ENCODE measurements around the gene SGTA. TPM values are rescaled to one million over a fixed set of nuclear protein-coding genes. Genes with fewer than 3 reads are reported as not detected.

The SGTA gene
- total RNA-seq, 1 experiment from 2014 or later: 85.7 TPM

DNA sequence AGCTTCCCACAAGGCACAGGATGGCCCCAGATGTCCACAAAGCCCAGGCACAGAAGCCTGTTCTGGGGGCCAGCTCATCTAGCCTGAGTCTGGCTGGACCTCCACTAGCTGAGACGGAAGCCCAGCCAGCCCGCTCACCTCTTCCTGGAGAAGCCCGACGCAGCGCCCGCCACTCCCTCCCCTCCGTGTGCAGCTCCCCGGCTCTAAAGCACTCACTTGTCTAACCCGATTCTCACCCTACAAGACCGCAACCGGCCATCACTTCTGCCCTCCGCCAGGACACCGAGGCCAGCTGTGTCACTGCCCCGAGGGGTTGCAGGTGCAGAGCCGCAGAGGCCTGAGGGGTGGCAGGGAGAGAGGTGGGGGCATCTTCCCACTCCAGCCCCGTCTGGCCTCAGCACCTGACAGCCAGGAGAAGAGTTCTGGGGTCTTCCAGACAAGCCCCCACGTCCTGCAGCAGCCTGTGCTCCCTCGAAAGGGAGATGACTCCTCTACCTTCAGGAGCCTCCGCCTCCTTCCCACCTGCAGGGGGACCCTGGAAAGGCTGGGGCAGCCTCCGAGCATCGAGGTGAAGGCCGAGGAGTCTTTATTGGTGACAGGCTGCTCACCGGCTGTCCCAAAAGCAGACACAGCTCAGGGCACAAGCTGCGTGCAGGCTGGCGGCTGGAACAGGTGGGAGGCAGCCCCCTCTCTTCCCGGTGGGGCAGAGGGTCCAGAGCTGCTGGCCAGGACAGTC is 56.0 kb downstream of the SGTA start:
- intact Hi-C loops (cut with micrococcal nuclease; ENCODE audit: unreplicated experiment): no loop called here
- ATAC-seq: no peak
- ChIA-PET CTCF (no interaction called here), POLR2A (interaction anchor here (0.6 kb wide), 1 partner anchor 73 kb away, joined by 3 read pairs; no protein-coding TSS in a partner anchor)
- no TSS peak for BruUV-seq (replicated peaks)
- no peaks in the 10 kb centered on the region for H3K27me3 ChIP-seq (ENCODE audit: control insufficient read depth, insufficient read depth, low read length)
- H3K27ac ChIP-seq (ENCODE audit: low read length): no peak overlapping the region
- no peaks in the 10 kb centered on the region for H3K9me3 ChIP-seq (ENCODE audit: control insufficient read depth, insufficient read depth, low read depth, low read length)
- no peaks in the 10 kb centered on the region for H3K36me3 ChIP-seq (ENCODE audit: control insufficient read depth, insufficient read depth, low read length)
- no peak overlapping the region for H3K4me3 ChIP-seq (ENCODE audit: low read depth in 2 of 2, low read length in 2 of 2)
- no peak for DNase-seq (ENCODE audit: low read depth, low spot score)
- TF ChIP-seq, protein P1, sequence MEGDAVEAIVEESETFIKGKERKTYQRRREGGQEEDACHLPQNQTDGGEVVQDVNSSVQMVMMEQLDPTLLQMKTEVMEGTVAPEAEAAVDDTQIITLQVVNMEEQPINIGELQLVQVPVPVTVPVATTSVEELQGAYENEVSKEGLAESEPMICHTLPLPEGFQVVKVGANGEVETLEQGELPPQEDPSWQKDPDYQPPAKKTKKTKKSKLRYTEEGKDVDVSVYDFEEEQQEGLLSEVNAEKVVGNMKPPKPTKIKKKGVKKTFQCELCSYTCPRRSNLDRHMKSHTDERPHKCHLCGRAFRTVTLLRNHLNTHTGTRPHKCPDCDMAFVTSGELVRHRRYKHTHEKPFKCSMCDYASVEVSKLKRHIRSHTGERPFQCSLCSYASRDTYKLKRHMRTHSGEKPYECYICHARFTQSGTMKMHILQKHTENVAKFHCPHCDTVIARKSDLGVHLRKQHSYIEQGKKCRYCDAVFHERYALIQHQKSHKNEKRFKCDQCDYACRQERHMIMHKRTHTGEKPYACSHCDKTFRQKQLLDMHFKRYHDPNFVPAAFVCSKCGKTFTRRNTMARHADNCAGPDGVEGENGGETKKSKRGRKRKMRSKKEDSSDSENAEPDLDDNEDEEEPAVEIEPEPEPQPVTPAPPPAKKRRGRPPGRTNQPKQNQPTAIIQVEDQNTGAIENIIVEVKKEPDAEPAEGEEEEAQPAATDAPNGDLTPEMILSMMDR (IDR thresholded peaks at IDR 0.05): no peak
- TF ChIP-seq SIN3A (IDR thresholded peaks at IDR 0.05; ENCODE audit: borderline replicate concordance, insufficient read depth, low read depth, low read length): no peak
- TF ChIP-seq TCF7L2 (IDR thresholded peaks at IDR 0.05; ENCODE audit: low read depth, low read length): no peak
- TF ChIP-seq, protein P2, sequence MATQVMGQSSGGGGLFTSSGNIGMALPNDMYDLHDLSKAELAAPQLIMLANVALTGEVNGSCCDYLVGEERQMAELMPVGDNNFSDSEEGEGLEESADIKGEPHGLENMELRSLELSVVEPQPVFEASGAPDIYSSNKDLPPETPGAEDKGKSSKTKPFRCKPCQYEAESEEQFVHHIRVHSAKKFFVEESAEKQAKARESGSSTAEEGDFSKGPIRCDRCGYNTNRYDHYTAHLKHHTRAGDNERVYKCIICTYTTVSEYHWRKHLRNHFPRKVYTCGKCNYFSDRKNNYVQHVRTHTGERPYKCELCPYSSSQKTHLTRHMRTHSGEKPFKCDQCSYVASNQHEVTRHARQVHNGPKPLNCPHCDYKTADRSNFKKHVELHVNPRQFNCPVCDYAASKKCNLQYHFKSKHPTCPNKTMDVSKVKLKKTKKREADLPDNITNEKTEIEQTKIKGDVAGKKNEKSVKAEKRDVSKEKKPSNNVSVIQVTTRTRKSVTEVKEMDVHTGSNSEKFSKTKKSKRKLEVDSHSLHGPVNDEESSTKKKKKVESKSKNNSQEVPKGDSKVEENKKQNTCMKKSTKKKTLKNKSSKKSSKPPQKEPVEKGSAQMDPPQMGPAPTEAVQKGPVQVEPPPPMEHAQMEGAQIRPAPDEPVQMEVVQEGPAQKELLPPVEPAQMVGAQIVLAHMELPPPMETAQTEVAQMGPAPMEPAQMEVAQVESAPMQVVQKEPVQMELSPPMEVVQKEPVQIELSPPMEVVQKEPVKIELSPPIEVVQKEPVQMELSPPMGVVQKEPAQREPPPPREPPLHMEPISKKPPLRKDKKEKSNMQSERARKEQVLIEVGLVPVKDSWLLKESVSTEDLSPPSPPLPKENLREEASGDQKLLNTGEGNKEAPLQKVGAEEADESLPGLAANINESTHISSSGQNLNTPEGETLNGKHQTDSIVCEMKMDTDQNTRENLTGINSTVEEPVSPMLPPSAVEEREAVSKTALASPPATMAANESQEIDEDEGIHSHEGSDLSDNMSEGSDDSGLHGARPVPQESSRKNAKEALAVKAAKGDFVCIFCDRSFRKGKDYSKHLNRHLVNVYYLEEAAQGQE (IDR thresholded peaks at IDR 0.05; ENCODE audit: insufficient read depth in 1 of 2, low read depth in 2 of 2, low read length in 1 of 2): no peak
- no peak for TF ChIP-seq POLR2AphosphoS5 (IDR thresholded peaks at IDR 0.05; ENCODE audit: low read depth, low read length)
- peaks cover 13% of the 10 kb centered on the region for H3K4me1 ChIP-seq (ENCODE audit: control insufficient read depth, insufficient read depth, low read length)
- in situ Hi-C loops (cut with HindIII; ENCODE audit: low pct_unique_long_range_greater_than_20kb, low sequenced_read_pairs): no loop called here

DNA sequence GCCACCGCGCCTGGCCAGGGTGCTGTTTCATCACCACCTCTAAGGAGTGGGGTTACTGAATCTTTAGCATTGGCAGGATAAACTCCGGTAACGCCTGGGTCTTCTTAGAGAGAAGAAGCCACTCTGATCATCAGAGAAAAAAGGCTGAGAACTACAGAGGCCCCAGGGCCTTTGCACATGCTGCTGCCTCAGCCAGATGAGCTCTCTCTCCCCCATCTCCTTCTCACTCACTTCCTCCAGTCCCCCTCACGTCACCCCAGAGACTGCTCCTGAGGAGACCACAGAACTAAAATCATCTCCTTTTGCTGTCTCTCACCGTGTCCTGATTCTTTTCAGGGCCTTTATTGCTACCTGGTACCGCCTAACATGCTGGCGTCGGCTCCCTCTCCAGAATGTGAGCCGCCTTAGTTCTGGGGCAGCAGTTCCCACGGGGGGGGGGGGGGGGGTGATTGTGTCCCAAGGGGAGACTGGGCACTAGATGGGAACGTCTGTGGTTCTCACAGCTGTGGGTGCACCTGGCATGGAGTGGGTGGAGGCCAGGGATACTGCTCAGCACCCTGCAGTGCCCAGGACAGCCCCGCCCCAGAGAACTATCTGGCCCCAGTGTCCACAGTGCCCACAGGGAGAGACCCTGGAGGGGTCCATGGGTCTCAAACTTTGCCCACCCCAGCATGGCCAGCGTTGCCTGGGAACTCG is 56.8 kb downstream of the SGTA start:
- POLR2A ChIA-PET: interaction anchor here (0.6 kb wide), 1 partner anchor 72 kb away, joined by 3 read pairs; no protein-coding TSS in a partner anchor
- Histone ChIP-seq H3K27ac (ENCODE audit: low read length) (no peak overlapping the region), H3K4me3 (ENCODE audit: low read depth in 2 of 2, low read length in 2 of 2) (no peak overlapping the region), H3K4me1 (ENCODE audit: control insufficient read depth, insufficient read depth, low read length) (peaks cover 13% of the 10 kb centered on the region), H3K36me3 (ENCODE audit: control insufficient read depth, insufficient read depth, low read length) (no peaks in the 10 kb centered on the region), H3K27me3 (ENCODE audit: control insufficient read depth, insufficient read depth, low read length) (no peaks in the 10 kb centered on the region), H3K9me3 (ENCODE audit: control insufficient read depth, insufficient read depth, low read depth, low read length) (no peaks in the 10 kb centered on the region)
- ATAC-seq: no peak
- CTCF ChIA-PET: no interaction called here
- BruUV-seq (replicated peaks): no TSS peak
- DNase-seq (ENCODE audit: low read depth, low spot score): no peak
- intact Hi-C loops (cut with micrococcal nuclease; ENCODE audit: unreplicated experiment) (no loop called here), in situ Hi-C loops (cut with HindIII; ENCODE audit: low pct_unique_long_range_greater_than_20kb, low sequenced_read_pairs) (no loop called here)
- TF ChIP-seq TCF7L2 (IDR thresholded peaks at IDR 0.05; ENCODE audit: low read depth, low read length) (no peak), POLR2AphosphoS5 (IDR thresholded peaks at IDR 0.05; ENCODE audit: low read depth, low read length) (no peak), SIN3A (IDR thresholded peaks at IDR 0.05; ENCODE audit: borderline replicate concordance, insufficient read depth, low read depth, low read length) (no peak)
- TF ChIP-seq, protein P2 (IDR thresholded peaks at IDR 0.05; ENCODE audit: insufficient read depth in 1 of 2, low read depth in 2 of 2, low read length in 1 of 2): no peak
- TF ChIP-seq, protein P1 (IDR thresholded peaks at IDR 0.05): no peak
